Hippocampal formation (tissue), 2 donors: ENCODE results near the gene MAZ.

Experiments
- DNase-seq, 2 donors: peaks; one replicate each; lab custom pipeline; 2025; lab: John Stamatoyannopoulos, UW

MAZ gene

GRCh38 chr16:29857133-29857760 lies 50.9 kb downstream of the MAZ start:
- no peak for DNase-seq

- DNase-seq: no peak
Observed at GRCh38 chr16:29858149-29858849, 52.0 kb downstream of the MAZ start.

- DNase-seq: no peak
Observed at GRCh38 chr16:29858974-29859373, 52.6 kb downstream of the MAZ start.

GRCh38 chr16:29860218-29860617 lies 53.9 kb downstream of the MAZ start:
- no peak for DNase-seq
